Cardiac muscle cell (in vitro differentiated cells and primary cell): ENCODE data around the gene BMS1. TPM values are rescaled to one million over a fixed set of nuclear protein-coding genes. Genes with fewer than 3 reads are reported as not detected.

ENCODE experiments used
- DNase-seq, 2 donors: peaks; one replicate each; pipeline versions ENCODE4 v3.0.0 to v3.0.0-alpha.2; 2010 to 2017; ENCODE audit warnings: low read depth in 1 of 2, low spot score in 1 of 2
- H3K27ac ChIP-seq: fragments of 200-600 bp; sonication (generic); 2 replicates; pipeline ENCODE4 v1.5.1; 2016
- H3K27me3 ChIP-seq: fragments of 200-600 bp; sonication (generic); 2 replicates; pipeline ENCODE4 v1.6.0; 2016; ENCODE audit warnings: control low read depth
- H3K36me3 ChIP-seq: fragments of 200-600 bp; sonication (generic); 2 replicates; pipeline ENCODE4 v1.5.1; 2016; ENCODE audit warnings: control low read depth
- H3K4me1 ChIP-seq: fragments of 200-600 bp; sonication (generic); 2 replicates; pipeline ENCODE4 v1.8.1; 2017; ENCODE audit warnings: low read depth, mild to moderate bottlenecking, mixed run types
- H3K4me3 ChIP-seq: fragments of 200-600 bp; sonication (generic); 2 replicates; pipeline ENCODE4 v1.5.1; 2016; ENCODE audit warnings: mild to moderate bottlenecking
- H3K9me3 ChIP-seq: fragments of 200-600 bp; sonication (generic); 2 replicates; pipeline ENCODE4 v1.5.1; 2017; ENCODE audit warnings: low read depth, mild to moderate bottlenecking, control low read depth
- polyA plus RNA-seq: library from polyadenylated mRNA; unstranded; fragments of >200 nt; fragmentation: Nextera tagmentation; extraction: Ambion mirVana; gene quantifications from 2 replicates; pipeline ENCODE4 v1.2.1, GENCODE V29; 2016
- total RNA-seq: library from RNA; depleted of rRNA; stranded (reverse); fragments of >200 nt; gene quantifications from 2 replicates; pipeline ENCODE4 v1.2.3, GENCODE V29; 2016
- TF ChIP-seq, protein P1 (sequence below): IDR thresholded peaks from 2 replicates; pipeline ENCODE4 v1.5.1; 2012; ENCODE audit warnings: low read depth, mild to moderate bottlenecking, low read length

Gene BMS1
- total and polyA plus RNA-seq, 2 experiments from 2014 or later = 13.7 to 14.8 TPM

DNA sequence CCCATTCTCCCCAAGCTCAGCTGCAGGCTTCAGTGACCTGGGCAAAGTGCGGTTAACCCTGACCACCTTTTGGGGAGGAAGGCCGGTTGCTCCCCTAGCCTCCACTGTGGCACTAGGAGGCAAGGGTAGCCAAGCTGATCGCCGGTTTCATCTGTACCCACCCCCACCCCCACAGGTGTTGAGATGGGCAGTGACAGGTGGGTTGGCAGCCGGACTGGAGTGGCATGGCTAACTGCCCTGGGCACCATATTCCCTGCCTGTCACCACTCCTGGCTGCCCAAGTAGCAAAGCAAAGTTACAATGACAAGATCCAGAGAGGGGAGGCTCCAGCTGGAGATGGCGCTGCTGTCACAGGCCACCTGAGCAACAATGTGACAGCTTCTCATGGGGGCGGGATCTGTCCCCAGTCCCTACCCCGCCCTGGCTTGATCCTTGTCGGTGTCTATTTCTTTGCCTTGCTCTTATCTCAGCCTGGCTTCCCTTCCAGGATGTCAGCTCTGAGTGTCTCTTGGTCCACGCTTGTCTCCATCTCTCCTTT lies 27.0 kb upstream of the BMS1 start:
- Histone ChIP-seq H3K4me3 (no peak overlapping the region), H3K27ac (no peak overlapping the region), H3K27me3 (peaks cover 70% of the 10 kb centered on the region), H3K4me1 (no peaks in the 10 kb centered on the region), H3K9me3 (no peaks in the 10 kb centered on the region), H3K36me3 (no peaks in the 10 kb centered on the region)
- TF ChIP-seq, protein P1, sequence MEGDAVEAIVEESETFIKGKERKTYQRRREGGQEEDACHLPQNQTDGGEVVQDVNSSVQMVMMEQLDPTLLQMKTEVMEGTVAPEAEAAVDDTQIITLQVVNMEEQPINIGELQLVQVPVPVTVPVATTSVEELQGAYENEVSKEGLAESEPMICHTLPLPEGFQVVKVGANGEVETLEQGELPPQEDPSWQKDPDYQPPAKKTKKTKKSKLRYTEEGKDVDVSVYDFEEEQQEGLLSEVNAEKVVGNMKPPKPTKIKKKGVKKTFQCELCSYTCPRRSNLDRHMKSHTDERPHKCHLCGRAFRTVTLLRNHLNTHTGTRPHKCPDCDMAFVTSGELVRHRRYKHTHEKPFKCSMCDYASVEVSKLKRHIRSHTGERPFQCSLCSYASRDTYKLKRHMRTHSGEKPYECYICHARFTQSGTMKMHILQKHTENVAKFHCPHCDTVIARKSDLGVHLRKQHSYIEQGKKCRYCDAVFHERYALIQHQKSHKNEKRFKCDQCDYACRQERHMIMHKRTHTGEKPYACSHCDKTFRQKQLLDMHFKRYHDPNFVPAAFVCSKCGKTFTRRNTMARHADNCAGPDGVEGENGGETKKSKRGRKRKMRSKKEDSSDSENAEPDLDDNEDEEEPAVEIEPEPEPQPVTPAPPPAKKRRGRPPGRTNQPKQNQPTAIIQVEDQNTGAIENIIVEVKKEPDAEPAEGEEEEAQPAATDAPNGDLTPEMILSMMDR = no peak
- DNase-seq = no peak

DNA sequence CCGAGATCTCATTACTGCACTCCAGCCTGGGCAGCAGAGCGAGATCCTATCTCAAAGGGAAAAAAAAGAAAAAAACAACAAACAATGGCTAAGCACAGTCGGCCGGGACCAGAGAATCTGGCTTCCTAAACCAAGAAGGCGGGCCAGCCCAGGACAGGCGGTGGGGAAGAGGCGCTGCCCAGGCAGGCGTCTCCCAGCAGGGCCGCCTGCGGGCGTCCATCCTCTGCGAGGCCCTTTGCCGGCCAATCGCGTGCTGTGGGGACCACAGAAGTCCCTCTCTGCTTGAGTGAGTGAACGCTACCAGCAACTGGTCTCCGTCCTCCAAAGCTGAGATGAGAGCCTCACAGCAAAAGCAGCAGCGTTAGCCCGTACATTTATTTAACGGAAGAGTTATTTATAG lies 14.7 kb upstream of the BMS1 start:
- H3K27ac ChIP-seq = no peak overlapping the region
- H3K4me3 ChIP-seq = no peak overlapping the region
- DNase-seq = no peak
- H3K9me3 ChIP-seq = no peaks in the 10 kb centered on the region
- H3K27me3 ChIP-seq = no peaks in the 10 kb centered on the region
- no peaks in the 10 kb centered on the region for H3K36me3 ChIP-seq
- H3K4me1 ChIP-seq = no peaks in the 10 kb centered on the region
- TF ChIP-seq, protein P1 = no peak

DNA sequence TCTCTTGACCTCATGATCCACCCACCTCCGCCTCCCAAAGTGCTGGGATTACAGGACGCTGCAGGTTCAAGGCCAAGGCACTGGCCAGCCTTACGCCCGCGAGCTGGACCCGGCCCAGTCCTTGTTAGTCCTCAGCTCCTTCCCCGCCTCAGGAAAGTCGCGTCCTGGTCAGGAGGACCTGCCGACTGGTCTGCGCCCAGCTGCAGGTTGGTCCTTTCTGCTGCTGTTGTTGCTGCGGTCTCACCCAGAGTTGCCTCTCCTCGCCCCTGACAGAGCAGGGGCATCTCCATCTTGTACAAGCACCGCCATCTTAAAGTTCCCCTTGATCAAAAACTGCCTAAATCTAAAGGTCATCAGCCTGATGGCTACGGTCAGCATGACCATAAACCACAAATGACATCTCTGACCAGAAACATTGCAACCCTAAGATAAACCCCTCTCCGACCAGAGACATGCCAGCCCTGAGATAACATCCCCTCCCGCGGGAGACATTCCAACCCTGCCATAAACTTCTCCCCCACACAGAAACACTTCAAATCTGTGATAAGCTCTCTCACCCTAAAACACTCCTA lies 13.9 kb upstream of the BMS1 start:
- Histone ChIP-seq H3K4me1 (no peaks in the 10 kb centered on the region), H3K9me3 (no peaks in the 10 kb centered on the region), H3K36me3 (no peaks in the 10 kb centered on the region), H3K4me3 (no peak overlapping the region), H3K27ac (no peak overlapping the region), H3K27me3 (no peaks in the 10 kb centered on the region)
- no peak for DNase-seq
- TF ChIP-seq, protein P1 = no peak

DNA sequence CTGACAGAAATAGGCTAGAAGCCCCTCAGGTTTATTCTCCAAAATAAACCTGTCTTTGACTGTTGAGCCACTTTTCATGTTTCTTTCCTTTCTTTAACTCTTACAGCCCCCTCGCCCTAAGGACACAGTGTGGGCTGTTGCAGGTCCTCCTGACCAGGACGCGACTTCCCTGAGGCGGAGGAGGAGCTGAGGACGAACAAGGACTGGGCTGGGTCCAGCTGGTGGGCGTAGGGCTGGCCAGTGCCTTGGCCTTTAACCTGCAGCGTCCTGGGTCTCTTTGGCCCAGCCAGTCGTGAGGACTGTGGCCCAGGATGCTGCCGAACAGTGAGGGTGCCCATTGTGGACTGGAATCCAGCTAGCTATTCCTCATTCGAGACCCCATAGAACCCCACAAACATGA lies 13.4 kb upstream of the BMS1 start:
- Histone ChIP-seq H3K36me3 (no peaks in the 10 kb centered on the region), H3K9me3 (no peaks in the 10 kb centered on the region), H3K27ac (no peak overlapping the region), H3K27me3 (no peaks in the 10 kb centered on the region), H3K4me1 (no peaks in the 10 kb centered on the region), H3K4me3 (no peak overlapping the region)
- TF ChIP-seq, protein P1 = no peak
- no peak for DNase-seq

DNA sequence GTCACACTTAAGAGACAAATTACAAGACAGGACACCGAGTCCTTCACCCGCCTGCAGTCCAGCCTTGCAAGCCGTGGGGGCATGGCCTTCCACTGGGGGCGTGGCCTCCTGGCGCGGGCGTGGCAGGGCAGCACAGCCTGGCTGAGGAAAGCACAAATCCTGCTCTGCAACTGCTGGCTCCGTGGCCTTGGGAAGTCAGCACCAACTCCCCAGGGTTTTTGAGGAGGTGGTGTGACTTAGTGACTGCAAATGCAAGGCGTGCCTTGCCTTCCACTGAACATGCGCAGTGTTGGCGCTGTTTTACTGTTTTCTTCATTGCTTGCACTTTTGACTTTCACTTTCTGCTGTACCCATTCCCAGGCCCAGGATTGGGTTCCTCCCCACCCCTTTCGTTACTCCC lies 12.9 kb upstream of the BMS1 start:
- H3K36me3 ChIP-seq = no peaks in the 10 kb centered on the region
- no peak overlapping the region for H3K4me3 ChIP-seq
- no peak for DNase-seq
- TF ChIP-seq, protein P1 = no peak
- no peaks in the 10 kb centered on the region for H3K9me3 ChIP-seq
- H3K27me3 ChIP-seq = no peaks in the 10 kb centered on the region
- H3K4me1 ChIP-seq = no peaks in the 10 kb centered on the region
- no peak overlapping the region for H3K27ac ChIP-seq
